HL-60 (cell line): Measurements from ENCODE around the gene SLC2A9.

Experiments used
- DNase-seq, 2 experiments: peaks; one replicate each; pipeline ENCODE4 v3.0.0-alpha.2; 2010 to 2020; ENCODE audit warnings: low read depth in 1 of 2, low spot score in 1 of 2
- H3K27ac ChIP-seq: fragments of 250-450 bp; sonication (Bioruptor Pico); replicated peaks from 2 replicates; pipeline ENCODE4 v1.5.1; 2020; ENCODE audit warnings: mild to moderate bottlenecking, moderate library complexity
- H3K27me3 ChIP-seq: fragments of 250-450 bp; sonication (Bioruptor Pico); 2 replicates; pipeline ENCODE4 v1.5.1; 2021; ENCODE audit warnings: mild to moderate bottlenecking, moderate library complexity; ENCODE audit not compliant: insufficient read depth, poor library complexity, severe bottlenecking
- H3K4me3 ChIP-seq: replicated peaks from 2 replicates; pipeline ENCODE4 v1.5.1; 2011; ENCODE audit warnings: mild to moderate bottlenecking, control low read depth, low read length; ENCODE audit not compliant: insufficient read depth
- CTCF ChIP-seq: IDR thresholded peaks from one replicate; pipeline ENCODE4 v1.5.1; 2011; ENCODE audit warnings: low read length, control low read depth, inconsistent platforms; ENCODE audit not compliant: insufficient read depth
- GABPA ChIP-seq: IDR thresholded peaks from 2 replicates; pipeline ENCODE4 v1.6.1; 2012; ENCODE audit warnings: low read depth
- POLR2AphosphoS5 ChIP-seq: IDR thresholded peaks from 2 replicates; pipeline ENCODE4 v1.6.1; 2012; ENCODE audit warnings: low read depth
- REST ChIP-seq: IDR thresholded peaks from 2 replicates; pipeline ENCODE4 v1.6.1; 2012; ENCODE audit warnings: low read depth; ENCODE audit not compliant: insufficient replicate concordance
- SPI1 ChIP-seq: IDR thresholded peaks from 2 replicates; pipeline ENCODE4 v1.6.1; 2012; ENCODE audit warnings: low read depth, mild to moderate bottlenecking, borderline replicate concordance

The SLC2A9 gene

GRCh38 chr4:10006231-10006600, 15.1 kb downstream of the SLC2A9 start:
- no peak overlapping the region for H3K4me3 ChIP-seq
- TF ChIP-seq GABPA (peak; percentile 60), POLR2AphosphoS5 (peak; percentile 66), CTCF (no peak), REST (peak; percentile 34), SPI1 (peak; percentile 89)
- peak in 1 of 2 experiments; percentile 80 for DNase-seq

GRCh38 chr4:10005632-10006031, 15.7 kb downstream of the SLC2A9 start:
- peak overlapping the region; percentile 58; the same call in 1 of the 2 replicates for H3K27ac ChIP-seq
- no peak overlapping the region for H3K4me3 ChIP-seq
- no peak for TF ChIP-seq GABPA
- no peak for TF ChIP-seq CTCF
- no peak for TF ChIP-seq SPI1
- no peak for TF ChIP-seq POLR2AphosphoS5
- no peak for TF ChIP-seq REST

More at GRCh38 chr4:10006231-10006600, 15.1 kb downstream of the SLC2A9 start:
- Histone ChIP-seq H3K27me3 (no peaks in the 10 kb centered on the region), H3K27ac (peak overlapping the region; percentile 58)

GRCh38 chr4:10003666-10004065, 17.6 kb downstream of the SLC2A9 start:
- no peak for TF ChIP-seq REST
- TF ChIP-seq GABPA = no peak
- TF ChIP-seq POLR2AphosphoS5 = no peak
- TF ChIP-seq CTCF = no peak
- TF ChIP-seq SPI1 = no peak
- Histone ChIP-seq H3K27me3 (no peaks in the 10 kb centered on the region), H3K27ac (no peak overlapping the region), H3K4me3 (no peak overlapping the region)
- DNase-seq = no peak

More at GRCh38 chr4:10005632-10006031, 15.7 kb downstream of the SLC2A9 start:
- no peaks in the 10 kb centered on the region for H3K27me3 ChIP-seq
- DNase-seq = no peak
